HL-60 (cell line): ENCODE data around the gene CDIPT.

Source experiments
- DNase-seq, 2 experiments: peaks; one replicate each; pipeline ENCODE4 v3.0.0-alpha.2; 2010 to 2020; ENCODE audit warnings: low read depth in 1 of 2, low spot score in 1 of 2
- H3K27ac ChIP-seq: fragments of 250-450 bp; sonication (Bioruptor Pico); replicated peaks from 2 replicates; pipeline ENCODE4 v1.5.1; 2020; ENCODE audit warnings: mild to moderate bottlenecking, moderate library complexity
- H3K27me3 ChIP-seq: fragments of 250-450 bp; sonication (Bioruptor Pico); 2 replicates; pipeline ENCODE4 v1.5.1; 2021; ENCODE audit warnings: mild to moderate bottlenecking, moderate library complexity; ENCODE audit not compliant: insufficient read depth, poor library complexity, severe bottlenecking
- H3K4me3 ChIP-seq: replicated peaks from 2 replicates; pipeline ENCODE4 v1.5.1; 2011; ENCODE audit warnings: mild to moderate bottlenecking, control low read depth, low read length; ENCODE audit not compliant: insufficient read depth
- GABPA ChIP-seq: IDR thresholded peaks from 2 replicates; pipeline ENCODE4 v1.6.1; 2012; ENCODE audit warnings: low read depth
- POLR2AphosphoS5 ChIP-seq: IDR thresholded peaks from 2 replicates; pipeline ENCODE4 v1.6.1; 2012; ENCODE audit warnings: low read depth
- SPI1 ChIP-seq: IDR thresholded peaks from 2 replicates; pipeline ENCODE4 v1.6.1; 2012; ENCODE audit warnings: low read depth, mild to moderate bottlenecking, borderline replicate concordance
- TF ChIP-seq, protein P1 (sequence below): IDR thresholded peaks from one replicate; pipeline ENCODE4 v1.5.1; 2011; ENCODE audit warnings: low read length, control low read depth, inconsistent platforms; ENCODE audit not compliant: insufficient read depth
- TF ChIP-seq, protein P2 (sequence below): IDR thresholded peaks from 2 replicates; pipeline ENCODE4 v1.6.1; 2012; ENCODE audit warnings: low read depth; ENCODE audit not compliant: insufficient replicate concordance

CDIPT gene

DNA sequence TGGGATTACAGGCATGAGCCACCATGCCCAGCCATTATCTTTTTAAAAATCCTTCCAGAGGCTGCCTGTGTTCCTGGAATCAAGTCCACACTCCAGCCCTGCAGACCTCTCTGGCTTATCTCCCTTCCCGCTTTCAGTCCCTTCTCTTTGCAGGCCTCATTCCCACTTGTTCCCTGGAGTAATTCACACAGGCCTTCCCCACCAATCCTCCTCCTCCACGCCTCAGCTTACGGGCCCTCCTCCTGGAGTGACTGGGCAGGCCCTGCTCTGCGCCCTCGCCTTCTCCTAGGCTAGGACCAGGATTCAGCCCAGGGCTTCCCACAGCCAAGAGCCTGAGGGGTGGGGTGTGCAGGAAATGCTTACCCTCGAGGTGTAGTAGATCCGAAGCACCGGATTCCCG is 2.8 kb downstream of the CDIPT start:
- H3K4me3 ChIP-seq: no peak overlapping the region

DNA sequence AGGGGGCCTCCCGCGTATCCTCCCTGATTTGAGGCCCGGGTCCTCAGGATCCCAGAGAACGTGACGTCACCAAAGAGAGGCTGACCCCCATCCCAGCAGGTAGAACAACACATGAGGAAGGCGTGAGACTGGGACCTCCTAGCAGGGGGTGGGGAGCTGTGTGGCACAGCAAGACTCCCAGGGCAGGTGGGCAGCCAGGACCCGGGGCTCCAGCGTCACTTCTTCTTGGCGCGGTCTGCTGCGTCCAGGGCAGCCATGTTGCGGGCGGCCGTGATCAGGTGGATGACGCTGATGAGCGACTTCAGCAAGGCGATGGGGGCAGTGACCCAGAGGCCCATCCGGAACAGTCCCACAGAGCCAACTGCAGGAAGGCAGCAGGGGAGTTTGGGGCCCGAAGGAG is 4.1 kb downstream of the CDIPT start:
- H3K4me3 ChIP-seq: no peak overlapping the region
- no peaks in the 10 kb centered on the region for H3K27me3 ChIP-seq
- DNase-seq: no peak
- H3K27ac ChIP-seq: no peak overlapping the region
- TF ChIP-seq, protein P1, sequence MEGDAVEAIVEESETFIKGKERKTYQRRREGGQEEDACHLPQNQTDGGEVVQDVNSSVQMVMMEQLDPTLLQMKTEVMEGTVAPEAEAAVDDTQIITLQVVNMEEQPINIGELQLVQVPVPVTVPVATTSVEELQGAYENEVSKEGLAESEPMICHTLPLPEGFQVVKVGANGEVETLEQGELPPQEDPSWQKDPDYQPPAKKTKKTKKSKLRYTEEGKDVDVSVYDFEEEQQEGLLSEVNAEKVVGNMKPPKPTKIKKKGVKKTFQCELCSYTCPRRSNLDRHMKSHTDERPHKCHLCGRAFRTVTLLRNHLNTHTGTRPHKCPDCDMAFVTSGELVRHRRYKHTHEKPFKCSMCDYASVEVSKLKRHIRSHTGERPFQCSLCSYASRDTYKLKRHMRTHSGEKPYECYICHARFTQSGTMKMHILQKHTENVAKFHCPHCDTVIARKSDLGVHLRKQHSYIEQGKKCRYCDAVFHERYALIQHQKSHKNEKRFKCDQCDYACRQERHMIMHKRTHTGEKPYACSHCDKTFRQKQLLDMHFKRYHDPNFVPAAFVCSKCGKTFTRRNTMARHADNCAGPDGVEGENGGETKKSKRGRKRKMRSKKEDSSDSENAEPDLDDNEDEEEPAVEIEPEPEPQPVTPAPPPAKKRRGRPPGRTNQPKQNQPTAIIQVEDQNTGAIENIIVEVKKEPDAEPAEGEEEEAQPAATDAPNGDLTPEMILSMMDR: no peak
- no peak for TF ChIP-seq GABPA
- TF ChIP-seq SPI1: no peak
- no peak for TF ChIP-seq POLR2AphosphoS5
- TF ChIP-seq, protein P2, sequence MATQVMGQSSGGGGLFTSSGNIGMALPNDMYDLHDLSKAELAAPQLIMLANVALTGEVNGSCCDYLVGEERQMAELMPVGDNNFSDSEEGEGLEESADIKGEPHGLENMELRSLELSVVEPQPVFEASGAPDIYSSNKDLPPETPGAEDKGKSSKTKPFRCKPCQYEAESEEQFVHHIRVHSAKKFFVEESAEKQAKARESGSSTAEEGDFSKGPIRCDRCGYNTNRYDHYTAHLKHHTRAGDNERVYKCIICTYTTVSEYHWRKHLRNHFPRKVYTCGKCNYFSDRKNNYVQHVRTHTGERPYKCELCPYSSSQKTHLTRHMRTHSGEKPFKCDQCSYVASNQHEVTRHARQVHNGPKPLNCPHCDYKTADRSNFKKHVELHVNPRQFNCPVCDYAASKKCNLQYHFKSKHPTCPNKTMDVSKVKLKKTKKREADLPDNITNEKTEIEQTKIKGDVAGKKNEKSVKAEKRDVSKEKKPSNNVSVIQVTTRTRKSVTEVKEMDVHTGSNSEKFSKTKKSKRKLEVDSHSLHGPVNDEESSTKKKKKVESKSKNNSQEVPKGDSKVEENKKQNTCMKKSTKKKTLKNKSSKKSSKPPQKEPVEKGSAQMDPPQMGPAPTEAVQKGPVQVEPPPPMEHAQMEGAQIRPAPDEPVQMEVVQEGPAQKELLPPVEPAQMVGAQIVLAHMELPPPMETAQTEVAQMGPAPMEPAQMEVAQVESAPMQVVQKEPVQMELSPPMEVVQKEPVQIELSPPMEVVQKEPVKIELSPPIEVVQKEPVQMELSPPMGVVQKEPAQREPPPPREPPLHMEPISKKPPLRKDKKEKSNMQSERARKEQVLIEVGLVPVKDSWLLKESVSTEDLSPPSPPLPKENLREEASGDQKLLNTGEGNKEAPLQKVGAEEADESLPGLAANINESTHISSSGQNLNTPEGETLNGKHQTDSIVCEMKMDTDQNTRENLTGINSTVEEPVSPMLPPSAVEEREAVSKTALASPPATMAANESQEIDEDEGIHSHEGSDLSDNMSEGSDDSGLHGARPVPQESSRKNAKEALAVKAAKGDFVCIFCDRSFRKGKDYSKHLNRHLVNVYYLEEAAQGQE: no peak

More for the DNA sequence above, 2.8 kb downstream of the CDIPT start:
- no peak overlapping the region for H3K27ac ChIP-seq
- no peak for DNase-seq
- TF ChIP-seq POLR2AphosphoS5 (no peak), SPI1 (no peak), GABPA (no peak)
- TF ChIP-seq, protein P2: no peak
- TF ChIP-seq, protein P1: no peak
- no peaks in the 10 kb centered on the region for H3K27me3 ChIP-seq

DNA sequence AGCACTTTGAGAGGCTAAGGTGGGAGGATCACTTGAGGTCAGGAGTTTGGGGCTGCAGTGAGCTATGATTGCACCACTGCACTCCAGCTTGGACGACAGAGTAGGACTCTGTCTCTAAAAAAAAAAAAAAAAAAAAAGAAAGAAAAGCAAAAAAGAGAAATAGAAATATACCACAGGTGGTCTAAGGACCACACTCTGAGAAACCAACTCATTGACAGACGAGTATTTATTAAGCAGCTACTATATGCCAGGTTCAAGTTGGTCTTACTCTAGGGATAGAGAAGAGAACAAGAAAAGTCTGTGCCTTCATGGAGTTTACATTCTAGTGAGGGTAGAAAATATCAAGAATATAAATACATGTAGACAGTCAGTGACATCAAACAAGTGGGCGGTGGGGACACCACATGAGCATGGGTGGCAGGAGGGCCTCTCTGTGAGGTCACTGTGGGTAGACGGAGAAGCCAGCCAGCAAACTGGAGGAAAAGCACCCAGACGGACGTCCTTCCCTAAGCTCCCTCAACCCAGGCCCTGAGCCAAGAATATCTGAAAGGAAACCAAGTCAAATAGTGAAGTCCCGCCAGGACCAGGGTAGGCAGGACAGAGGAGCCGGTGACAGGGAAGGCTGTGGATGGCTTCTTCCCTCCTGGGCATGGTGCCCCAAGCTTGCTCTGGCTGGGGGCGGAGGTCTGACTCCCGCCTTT is 4.7 kb downstream of the CDIPT start:
- no peak for DNase-seq
- TF ChIP-seq, protein P2: no peak
- TF ChIP-seq SPI1 (no peak), GABPA (no peak), POLR2AphosphoS5 (no peak)
- TF ChIP-seq, protein P1: no peak
- no peak overlapping the region for H3K4me3 ChIP-seq
- H3K27ac ChIP-seq: no peak overlapping the region
- no peaks in the 10 kb centered on the region for H3K27me3 ChIP-seq
